Left lung (tissue), 10 donors: ENCODE results near the gene FASTKD1. TPM values are rescaled to one million over a fixed set of nuclear protein-coding genes. Genes with fewer than 3 reads are reported as not detected.
"Not testable (repeated sequence)": the region's sequence is repeated elsewhere in the genome, so short reads cannot be mapped to it uniquely, and the experiment has no call there.

Source experiments
- ATAC-seq: fragments of 200-7000 bp; cut with Tn5 transposase; one replicate; pipeline ENCODE4 v1.9.1; 2020; ENCODE audit warnings: moderate library complexity
- DNase-seq, 4 donors: peaks; one replicate each; pipeline ENCODE4 v3.0.0-alpha.2; 2013 to 2020
- H3K27ac ChIP-seq, 2 donors: fragments of 200-600 bp; sonication (generic) in 1 of 2; one replicate each; pipeline versions ENCODE4 v1.5.0 to v1.8.0; 2020 to 2021
- H3K27me3 ChIP-seq, 2 donors: fragments of 200-600 bp; sonication (generic) in 1 of 2; one replicate each; pipeline versions ENCODE4 v1.5.0 to v1.8.0; 2020 to 2021
- H3K36me3 ChIP-seq, 2 donors: fragments of 200-600 bp; sonication (generic) in 1 of 2; one replicate each; pipeline versions ENCODE4 v1.5.0 to v1.8.0; 2020 to 2021
- H3K4me1 ChIP-seq, 2 donors: fragments of 200-600 bp; one replicate each; pipeline ENCODE4 v1.8.0; 2021
- H3K4me3 ChIP-seq, 2 donors: fragments of 200-600 bp; sonication (generic) in 1 of 2; one replicate each; pipeline versions ENCODE4 v1.5.0 to v1.8.0; 2020 to 2021; ENCODE audit warnings: mild to moderate bottlenecking in 1 of 2
- H3K9me3 ChIP-seq, 2 donors: fragments of 200-600 bp; sonication (generic) in 1 of 2; one replicate each; pipeline versions ENCODE4 v1.5.0 to v1.8.0; 2020 to 2021
- intact Hi-C, 2 donors: fragments of 100-400 bp; cut with DNase I; formaldehyde crosslinking; loops; one replicate each; pipeline versions ENCODE4 v1.11.2 to v1.14.2; 2022
- polyA plus RNA-seq, 6 donors: library from polyadenylated mRNA; unstranded; fragments of 120-200 nt; gene quantifications; one replicate each; pipeline ENCODE4 v1.2.1, GENCODE V29; 2013; ENCODE audit not compliant: insufficient read length in 6 of 6
- total RNA-seq, 2 donors: library from RNA; stranded (reverse); fragmentation: NEBNext Ultra II Directional; extraction: Animal tissue kit (Norgen Biotek cat#: 25700); gene quantifications; one replicate each; pipeline ENCODE4 v1.2.1, GENCODE V29; 2021
- TF ChIP-seq, protein P1 (sequence below), 2 donors: fragments of 200-600 bp; sonication (generic) in 1 of 2; IDR thresholded peaks; one replicate each; pipeline versions ENCODE4 v1.5.0 to v1.8.0; 2021; ENCODE audit warnings: antibody characterized with exemption in 2 of 2
- donor health status: DM: no; HTN: yes; CAD: no.
- donor health status: DM: no; HTN: no; CAD: no.

FASTKD1 gene
- total and polyA plus RNA-seq, 8 donors = 29.3 to 47.6 (median 40.1) TPM

DNA sequence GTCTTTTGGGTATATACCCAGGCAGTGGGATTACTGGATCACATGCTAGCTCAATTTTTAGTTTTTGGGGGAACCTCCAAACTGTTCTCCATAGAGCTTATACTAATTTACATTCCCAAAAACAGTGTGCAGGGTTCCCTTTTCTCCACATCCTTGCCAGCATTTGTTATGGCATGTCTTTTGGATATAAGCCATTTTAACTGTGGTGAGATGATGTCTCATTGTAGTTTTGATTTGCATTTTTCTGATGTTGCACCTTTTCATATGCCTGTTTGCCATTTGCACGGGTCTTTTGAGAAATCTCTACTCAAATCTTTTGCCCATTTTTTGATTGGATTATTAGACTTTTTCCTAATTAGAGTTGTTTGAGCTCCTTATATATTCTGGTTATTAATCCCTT lies 8.0 kb downstream of the FASTKD1 start:
- H3K4me1 ChIP-seq = peaks cover 0 to 7% of the 10 kb centered on the region in 2 donors
- intact Hi-C loops = no loop called here
- TF ChIP-seq, protein P1, sequence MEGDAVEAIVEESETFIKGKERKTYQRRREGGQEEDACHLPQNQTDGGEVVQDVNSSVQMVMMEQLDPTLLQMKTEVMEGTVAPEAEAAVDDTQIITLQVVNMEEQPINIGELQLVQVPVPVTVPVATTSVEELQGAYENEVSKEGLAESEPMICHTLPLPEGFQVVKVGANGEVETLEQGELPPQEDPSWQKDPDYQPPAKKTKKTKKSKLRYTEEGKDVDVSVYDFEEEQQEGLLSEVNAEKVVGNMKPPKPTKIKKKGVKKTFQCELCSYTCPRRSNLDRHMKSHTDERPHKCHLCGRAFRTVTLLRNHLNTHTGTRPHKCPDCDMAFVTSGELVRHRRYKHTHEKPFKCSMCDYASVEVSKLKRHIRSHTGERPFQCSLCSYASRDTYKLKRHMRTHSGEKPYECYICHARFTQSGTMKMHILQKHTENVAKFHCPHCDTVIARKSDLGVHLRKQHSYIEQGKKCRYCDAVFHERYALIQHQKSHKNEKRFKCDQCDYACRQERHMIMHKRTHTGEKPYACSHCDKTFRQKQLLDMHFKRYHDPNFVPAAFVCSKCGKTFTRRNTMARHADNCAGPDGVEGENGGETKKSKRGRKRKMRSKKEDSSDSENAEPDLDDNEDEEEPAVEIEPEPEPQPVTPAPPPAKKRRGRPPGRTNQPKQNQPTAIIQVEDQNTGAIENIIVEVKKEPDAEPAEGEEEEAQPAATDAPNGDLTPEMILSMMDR (IDR thresholded peaks at IDR 0.05) = no peak
- no peaks in the 10 kb centered on the region for H3K27me3 ChIP-seq
- H3K4me3 ChIP-seq = no peak overlapping the region
- no peaks in the 10 kb centered on the region for H3K9me3 ChIP-seq
- DNase-seq (no peak), ATAC-seq (no peak)
- H3K36me3 ChIP-seq = peaks cover 0 to 22% of the 10 kb centered on the region in 2 donors
- H3K27ac ChIP-seq = no peak overlapping the region

DNA sequence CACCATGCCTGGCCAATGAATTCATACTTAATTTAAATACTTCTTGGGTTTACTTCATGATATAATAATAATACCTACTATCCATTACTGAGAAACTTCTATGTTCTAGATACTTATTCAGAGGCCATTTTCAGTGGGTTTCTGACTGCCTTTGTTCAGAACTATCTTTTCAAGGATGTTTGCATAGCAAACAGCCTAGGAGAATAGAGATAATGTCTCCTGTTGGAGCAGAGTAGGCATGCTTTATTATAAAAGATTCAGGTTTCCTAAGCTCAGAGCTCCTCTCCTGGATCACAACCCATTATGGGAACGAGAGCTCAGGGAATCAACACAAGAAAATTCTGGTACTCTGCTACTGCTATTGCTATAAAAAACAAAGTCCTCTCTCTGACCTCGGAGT lies 11.1 kb downstream of the FASTKD1 start:
- H3K4me1 ChIP-seq = no peaks in the 10 kb centered on the region
- no peak overlapping the region for H3K4me3 ChIP-seq
- no peak for ATAC-seq
- intact Hi-C loops = no loop called here
- H3K27ac ChIP-seq = no peak overlapping the region
- DNase-seq = no peak
- TF ChIP-seq, protein P1 (IDR thresholded peaks at IDR 0.05) = no peak
- no peaks in the 10 kb centered on the region for H3K27me3 ChIP-seq
- H3K9me3 ChIP-seq = no peaks in the 10 kb centered on the region
- H3K36me3 ChIP-seq = peaks cover 0 to 37% of the 10 kb centered on the region in 2 donors

DNA sequence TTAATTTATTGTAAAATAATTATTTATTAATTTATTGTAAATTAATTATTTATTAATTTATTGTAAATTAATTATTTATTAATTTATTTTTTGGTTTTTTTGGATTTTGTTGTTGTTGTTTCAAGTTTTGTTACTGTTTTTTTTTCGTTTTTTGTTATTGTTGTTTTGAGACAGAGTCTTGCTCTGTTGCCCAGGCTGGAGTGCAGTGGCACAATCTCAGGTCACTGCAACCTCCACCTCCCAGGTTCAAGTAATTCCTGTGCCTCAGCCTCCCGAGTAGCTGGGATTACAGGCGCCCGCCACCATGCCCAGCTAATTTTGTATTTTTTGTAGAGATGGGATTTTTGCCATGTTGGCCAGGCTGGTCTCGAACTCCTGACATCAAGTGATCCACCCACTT lies 11.6 kb downstream of the FASTKD1 start:
- H3K27me3 ChIP-seq, intact Hi-C loops, H3K4me1 ChIP-seq, DNase-seq, H3K27ac ChIP-seq, H3K9me3 ChIP-seq, H3K4me3 ChIP-seq, ATAC-seq: not testable (repeated sequence)
- peaks cover 0 to 37% of the 10 kb centered on the region in 2 donors for H3K36me3 ChIP-seq

DNA sequence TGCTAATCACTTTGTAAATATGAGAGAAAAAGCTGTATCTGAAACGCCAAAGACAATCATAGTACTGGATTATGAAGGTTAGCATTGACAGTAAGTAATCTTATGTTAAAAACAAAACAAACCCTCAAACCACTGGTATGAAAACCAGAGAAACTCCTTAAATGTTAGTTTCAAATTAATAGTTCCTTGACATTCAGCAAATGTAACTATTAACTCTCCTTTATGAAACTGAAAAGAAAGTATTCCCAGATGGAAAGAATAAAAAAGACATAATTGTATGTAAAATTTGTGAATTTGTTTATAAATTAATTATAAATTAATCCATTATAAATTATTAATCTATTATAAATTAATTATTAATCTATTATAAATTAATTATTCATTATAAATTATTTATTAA lies 12.3 kb downstream of the FASTKD1 start:
- TF ChIP-seq, protein P1 (IDR thresholded peaks at IDR 0.05) = no peak
- Histone ChIP-seq H3K36me3 (peaks cover 0 to 37% of the 10 kb centered on the region in 2 donors), H3K9me3 (no peaks in the 10 kb centered on the region), H3K27me3 (no peaks in the 10 kb centered on the region), H3K4me1 (no peaks in the 10 kb centered on the region), H3K4me3 (no peak overlapping the region), H3K27ac (no peak overlapping the region)
- ATAC-seq (no peak), DNase-seq (no peak)
- intact Hi-C loops = no loop called here

DNA sequence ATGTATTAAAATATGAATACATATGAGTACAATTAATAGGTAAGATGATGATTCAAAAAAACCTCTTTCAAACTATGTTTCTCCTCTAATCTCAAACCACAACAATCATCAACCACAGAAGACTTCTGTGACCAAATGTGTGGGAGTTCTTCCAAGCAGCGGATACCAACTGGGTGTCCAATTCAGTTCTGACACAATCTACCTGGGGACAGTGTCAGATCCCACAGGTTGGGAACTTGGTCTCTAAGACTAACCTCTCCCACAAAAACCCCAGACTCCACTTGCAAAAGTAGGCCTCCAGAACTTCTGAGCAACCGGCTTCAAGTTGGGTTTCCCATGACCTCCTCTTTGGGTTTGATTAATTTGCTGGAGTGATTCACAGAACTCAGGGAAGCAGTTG lies 26.9 kb downstream of the FASTKD1 start:
- TF ChIP-seq, protein P1 (IDR thresholded peaks at IDR 0.05) = no peak
- Histone ChIP-seq H3K4me1 (no peaks in the 10 kb centered on the region), H3K27ac (no peak overlapping the region), H3K36me3 (peaks cover 0 to 38% of the 10 kb centered on the region in 2 donors), H3K27me3 (no peaks in the 10 kb centered on the region), H3K9me3 (no peaks in the 10 kb centered on the region), H3K4me3 (no peak overlapping the region)
- no peak for ATAC-seq
- intact Hi-C loops = no loop called here
- no peak for DNase-seq

DNA sequence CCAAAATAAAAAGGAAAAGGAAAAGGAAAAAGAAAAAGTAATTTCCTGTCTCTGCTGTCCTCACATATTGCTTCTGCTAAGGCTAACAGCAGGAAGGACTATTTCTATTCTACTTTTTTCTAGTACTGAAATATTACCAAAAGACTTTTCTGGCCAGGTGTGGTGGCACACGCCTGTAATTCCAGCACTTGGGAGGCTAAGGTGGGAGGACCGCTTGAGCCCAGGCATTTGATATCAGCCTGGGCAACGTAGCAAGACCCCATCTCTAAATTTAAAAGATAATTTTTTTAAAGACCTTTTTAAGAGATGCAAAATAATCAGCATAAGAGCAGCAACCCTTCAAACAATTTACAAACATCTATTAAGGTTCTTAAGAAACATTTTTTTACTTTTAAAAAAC lies 31.2 kb downstream of the FASTKD1 start:
- Histone ChIP-seq H3K4me1 (no peaks in the 10 kb centered on the region), H3K9me3 (no peaks in the 10 kb centered on the region), H3K36me3 (peaks cover 0 to 51% of the 10 kb centered on the region in 2 donors), H3K27ac (no peak overlapping the region), H3K27me3 (no peaks in the 10 kb centered on the region), H3K4me3 (no peak overlapping the region)
- DNase-seq = no peak
- TF ChIP-seq, protein P1 (IDR thresholded peaks at IDR 0.05) = no peak
- no peak for ATAC-seq
- intact Hi-C loops = no loop called here
